K562 (cell line): ENCODE results near the gene CHRND. TPM values are rescaled to one million over a fixed set of nuclear protein-coding genes. Genes with fewer than 3 reads are reported as not detected.

Experiments used
- ATAC-seq: fragments of 200-7000 bp; cut with Tn5 transposase; 3 replicates; pipeline ENCODE4 v1.9.1; 2020; ENCODE audit warnings: moderate library complexity
- BruUV-seq: library from RNA; stranded (reverse); fragments of 400-500 nt; replicated peaks from 2 replicates; lab custom pipeline; 2021; lab: Mats Ljungman, UMichigan
- CTCF ChIA-PET: fragments of 300-600 bp; formaldehyde crosslinking; extraction: SDS; loops from one replicate; lab custom pipeline; 2021; ENCODE audit warnings: low intra/inter-chr PET ratio; lab: Yijun Ruan, JAX
- POLR2A ChIA-PET: fragments of 300-600, 350-650 bp; sonication (Branson Sonifier 250); formaldehyde crosslinking; extraction: SDS; loops from one replicate; lab custom pipeline; 2021; ENCODE audit warnings: antibody characterized with exemption, inconsistent platforms; lab: Yijun Ruan, JAX
- DNase-seq, 4 experiments: peaks; one replicate each; pipeline versions ENCODE4 v3.0.0 to v3.0.0-alpha.2; 2011 to 2018; ENCODE audit warnings: low spot score in 3 of 4, mixed read lengths in 3 of 4; ENCODE audit errors: extremely low read depth in 1 of 4
- FAIRE-seq: peaks from 2 replicates; lab custom pipeline; 2011; peaks lifted over from hg19 to GRCh38; lab: Jason Lieb, UNC
- H2AFZ ChIP-seq: 2 replicates; pipeline ENCODE4 v1.6.0; 2011; ENCODE audit warnings: low read depth, low read length, control low read depth, inconsistent platforms
- H3K27ac ChIP-seq: fragments of 200-600 bp; 3 replicates; pipeline ENCODE4 v1.8.0; 2011; ENCODE audit warnings: low read depth, mild to moderate bottlenecking, control low read depth, inconsistent platforms, low read length, moderate library complexity, mixed read lengths; ENCODE audit errors: extremely low read depth
- H3K27me3 ChIP-seq, 2 experiments: fragments of 300-600 bp in 1 of 2; 2 replicates in 1 of 2; 3 replicates in 1 of 2; pipeline versions ENCODE4 v1.6.0 to v1.8.0; 2011; ENCODE audit warnings: inconsistent platforms in 2 of 2, low read length in 2 of 2, mild to moderate bottlenecking in 1 of 2, mixed read lengths in 1 of 2, moderate library complexity in 1 of 2; ENCODE audit not compliant: control insufficient read depth in 2 of 2, insufficient read depth in 2 of 2
- H3K36me3 ChIP-seq: fragments of 300-600 bp; 3 replicates; pipeline ENCODE4 v1.8.0; 2011; ENCODE audit warnings: mild to moderate bottlenecking, low read length, inconsistent platforms; ENCODE audit not compliant: control insufficient read depth, insufficient read depth
- H3K4me1 ChIP-seq, 2 experiments: fragments of 200-600 bp in 1 of 2; replicated peaks in 1 of 2; 2 replicates in 1 of 2; 3 replicates in 1 of 2; pipeline versions ENCODE4 v1.5.1 to v1.8.0; 2011; ENCODE audit warnings: inconsistent platforms in 2 of 2, low read length in 2 of 2, mild to moderate bottlenecking in 1 of 2, mixed read lengths in 1 of 2, moderate library complexity in 1 of 2; ENCODE audit not compliant: control insufficient read depth in 2 of 2, insufficient read depth in 2 of 2
- H3K4me2 ChIP-seq: 2 replicates; pipeline ENCODE4 v1.6.1; 2011; ENCODE audit warnings: low read length, control low read depth, inconsistent platforms, mixed read lengths; ENCODE audit not compliant: insufficient read depth
- H3K4me3 ChIP-seq: fragments of 200-600 bp; sonication (generic), shearing (Covaris generic); 2 replicates; pipeline ENCODE4 v1.5.1; 2016; ENCODE audit warnings: control low read depth, inconsistent platforms
- H3K79me2 ChIP-seq: fragments of 200-600 bp; 3 replicates; pipeline ENCODE4 v1.8.0; 2011; ENCODE audit warnings: low read length, inconsistent platforms; ENCODE audit not compliant: control insufficient read depth, insufficient read depth
- H3K9ac ChIP-seq, 2 experiments: 2 replicates each; pipeline versions ENCODE4 v1.6.0 to v1.6.1; 2011; ENCODE audit warnings: low read depth in 2 of 2, low read length in 2 of 2, control low read depth in 1 of 2, inconsistent platforms in 1 of 2, mild to moderate bottlenecking in 1 of 2, mixed read lengths in 1 of 2; ENCODE audit not compliant: insufficient read depth in 1 of 2
- H3K9me1 ChIP-seq: one replicate; pipeline ENCODE4 v1.6.0; 2011; ENCODE audit warnings: inconsistent platforms, mild to moderate bottlenecking, low read length, moderate library complexity; ENCODE audit not compliant: control insufficient read depth, insufficient read depth
- H3K9me3 ChIP-seq: replicated peaks from 2 replicates; pipeline ENCODE4 v1.5.1; 2011; ENCODE audit warnings: low read depth, low read length, inconsistent platforms; ENCODE audit not compliant: control insufficient read depth, insufficient read depth
- H4K20me1 ChIP-seq: replicated peaks from 2 replicates; pipeline ENCODE4 v1.6.1; 2011; ENCODE audit warnings: low read length, inconsistent platforms, mixed read lengths; ENCODE audit not compliant: control insufficient read depth, insufficient read depth
- ELF4 ChIP-seq: fragments of 450-650 bp; formaldehyde crosslinking; IDR thresholded peaks from 2 replicates; pipeline ENCODE4 v1.4.0; 2022; ENCODE audit warnings: missing genetic modification characterization
- KLF1 ChIP-seq: fragments of 450-650 bp; IDR thresholded peaks from 2 replicates; pipeline ENCODE4 v1.6.1; 2016; ENCODE audit warnings: missing genetic modification characterization, missing compliant biosample characterization
- KLF13 ChIP-seq: fragments of 450-650 bp; IDR thresholded peaks from 2 replicates; pipeline ENCODE4 v1.6.1; 2016; ENCODE audit warnings: missing genetic modification characterization, low read depth, mild to moderate bottlenecking, missing compliant biosample characterization, moderate library complexity, borderline replicate concordance
- MAFK ChIP-seq: IDR thresholded peaks from 2 replicates; pipeline ENCODE4 v1.6.1; 2011; ENCODE audit warnings: low read length, improper control_type of control experiment
- MXI1 ChIP-seq: IDR thresholded peaks from 2 replicates; pipeline ENCODE4 v1.6.1; 2011; ENCODE audit warnings: low read depth, mild to moderate bottlenecking, improper control_type of control experiment, low read length
- PHTF2 ChIP-seq: fragments of 250-450 bp; sonication (Bioruptor Pico); IDR thresholded peaks from 2 replicates; pipeline ENCODE4 v1.5.0; 2021; ENCODE audit warnings: mild to moderate bottlenecking
- PTBP1 ChIP-seq: fragments of 200-400 bp; formaldehyde crosslinking; IDR thresholded peaks from 2 replicates; pipeline ENCODE4 v1.6.1; 2017; ENCODE audit warnings: low read depth, low read length
- PTRF ChIP-seq: fragments of 450-650 bp; IDR thresholded peaks from 2 replicates; pipeline ENCODE4 v1.6.1; 2016; ENCODE audit warnings: mild to moderate bottlenecking, missing genetic modification characterization, missing compliant biosample characterization
- RCOR1 ChIP-seq, 2 experiments: IDR thresholded peaks; 2 replicates each; pipeline ENCODE4 v1.6.1; 2012; ENCODE audit warnings: low read depth in 2 of 2, low read length in 2 of 2, borderline replicate concordance in 1 of 2, improper control_type of control experiment in 1 of 2
- RFX1 ChIP-seq: fragments of 450-650 bp; IDR thresholded peaks from 2 replicates; pipeline ENCODE4 v1.6.1; 2016; ENCODE audit warnings: mild to moderate bottlenecking, moderate library complexity
- SIN3A ChIP-seq, 2 experiments: fragments of 150-350 bp in 1 of 2; IDR thresholded peaks; 2 replicates each; pipeline ENCODE4 v1.6.1; 2011 to 2016; ENCODE audit warnings: borderline replicate concordance in 2 of 2, low read depth in 2 of 2, low read length in 2 of 2, mild to moderate bottlenecking in 2 of 2, moderate library complexity in 2 of 2; ENCODE audit not compliant: control insufficient read depth in 1 of 2
- SOX6 ChIP-seq: fragments of 450-650 bp; IDR thresholded peaks from 2 replicates; pipeline ENCODE4 v1.6.1; 2014; ENCODE audit warnings: mild to moderate bottlenecking
- ZNF3 ChIP-seq: fragments of 250-450 bp; sonication (Bioruptor Pico); IDR thresholded peaks from 2 replicates; pipeline ENCODE4 v1.5.0; 2021; ENCODE audit warnings: mild to moderate bottlenecking, moderate library complexity
- ZNF561 ChIP-seq: fragments of 450-650 bp; formaldehyde crosslinking; conservative IDR thresholded peaks from 2 replicates; pipeline ENCODE4 v1.4.0; 2020; ENCODE audit warnings: mild to moderate bottlenecking, moderate library complexity
- WGBS: fragments of 100-300 bp; shearing (Covaris generic); methylation state at CpG from one replicate; pipeline ENCODE4 v1.1.6; 2016; ENCODE audit warnings: low coverage, mixed read lengths; ENCODE audit not compliant: insufficient coverage; ENCODE audit errors: missing lambda C conversion rate; 5-methylcytosine and 5-hydroxymethylcytosine counted together
- in situ Hi-C: fragments of 300-500 bp; cut with MboI; formaldehyde crosslinking; loops from 4 replicates; pipeline ENCODE4 v1.15.0; 2018; ENCODE audit warnings: inconsistent platforms, mixed read lengths
- intact Hi-C: fragments of 100-400 bp; cut with micrococcal nuclease; formaldehyde crosslinking; loops from 2 replicates; pipeline ENCODE4 v1.14.2; 2022
- polyA plus RNA-seq, 8 experiments: library from polyadenylated mRNA; depleted of rRNA in 4 of 8; stranded (reverse) in 5 of 8; unstranded in 3 of 8; fragments of >200 nt; fragmentation: Nextera tagmentation in 2 of 8; fragmentation: Illumina TruSeq in 1 of 8; extraction: Ambion mirVana in 2 of 8; extraction: Trizol in 1 of 8; gene quantifications; 2 replicates each; pipeline versions ENCODE4 v1.2.1 to v1.2.3, GENCODE V29; 2011 to 2014; ENCODE audit warnings: inconsistent platforms in 1 of 8, missing spikeins in 1 of 8
- total RNA-seq, 7 experiments: library from RNA; depleted of rRNA in 6 of 7; stranded (reverse); fragments of >200 nt in 6 of 7; fragmentation: Illumina TruSeq in 2 of 7; extraction: Trizol in 2 of 7; gene quantifications; 2 replicates each; pipeline versions ENCODE4 v1.2.1 to v1.2.3, GENCODE V29; 2011 to 2021; ENCODE audit warnings: low replicate concordance in 1 of 7
- TF ChIP-seq, protein P1 (sequence below): IDR thresholded peaks from 2 replicates; pipeline ENCODE4 v1.6.1; 2011; ENCODE audit warnings: borderline replicate concordance, low read depth, mild to moderate bottlenecking, moderate library complexity, low read length; ENCODE audit not compliant: insufficient read depth, poor library complexity, severe bottlenecking
- TF ChIP-seq, protein P2 (sequence below): fragments of 250-450 bp; sonication (Bioruptor Pico); IDR thresholded peaks from 2 replicates; pipeline ENCODE4 v1.8.0; 2022; ENCODE audit warnings: inconsistent platforms

CHRND gene
- total and polyA plus RNA-seq, 9 of the 15 experiments (the other 6 are each of a cell fraction or from before 2014, with no cell fraction given): not detected

DNA sequence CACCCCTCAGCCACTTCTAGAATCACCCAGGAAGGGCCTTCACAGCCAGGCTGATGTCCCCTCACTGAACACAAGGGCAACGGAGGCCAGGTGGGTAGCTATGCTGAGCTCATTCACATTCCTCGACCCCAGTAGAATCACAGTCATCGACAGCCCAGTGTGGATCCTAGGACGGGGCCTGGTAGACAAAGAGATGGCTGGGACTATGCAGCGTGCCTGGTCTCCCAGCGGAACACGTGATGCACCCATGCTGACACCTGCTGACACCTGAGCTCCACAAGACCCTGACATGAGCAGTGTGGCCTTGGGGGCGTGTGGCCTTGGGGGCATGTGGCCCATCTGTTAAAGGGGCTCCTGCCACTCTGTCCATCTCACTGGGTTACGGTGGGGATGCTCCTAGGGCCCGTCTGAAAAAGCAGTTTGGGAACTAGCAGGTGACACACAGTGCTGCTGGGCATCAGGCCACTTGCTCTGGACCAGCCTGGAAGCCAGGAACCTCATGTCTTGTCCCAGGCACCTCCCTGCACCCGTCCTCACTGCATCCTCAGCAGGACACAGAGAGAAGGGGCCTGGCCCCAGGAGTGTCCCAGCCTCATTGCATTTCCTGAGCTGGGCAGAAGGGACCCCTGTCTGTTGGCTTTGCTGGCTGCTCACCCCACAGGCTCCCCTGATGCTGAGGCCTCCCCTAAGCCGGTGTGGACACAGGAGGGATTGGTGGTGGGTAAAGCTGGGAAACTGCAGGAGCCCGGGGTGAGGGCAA is 48.0 kb upstream of the CHRND start (continued):
- no peak for TF ChIP-seq MXI1
- TF ChIP-seq, protein P1, sequence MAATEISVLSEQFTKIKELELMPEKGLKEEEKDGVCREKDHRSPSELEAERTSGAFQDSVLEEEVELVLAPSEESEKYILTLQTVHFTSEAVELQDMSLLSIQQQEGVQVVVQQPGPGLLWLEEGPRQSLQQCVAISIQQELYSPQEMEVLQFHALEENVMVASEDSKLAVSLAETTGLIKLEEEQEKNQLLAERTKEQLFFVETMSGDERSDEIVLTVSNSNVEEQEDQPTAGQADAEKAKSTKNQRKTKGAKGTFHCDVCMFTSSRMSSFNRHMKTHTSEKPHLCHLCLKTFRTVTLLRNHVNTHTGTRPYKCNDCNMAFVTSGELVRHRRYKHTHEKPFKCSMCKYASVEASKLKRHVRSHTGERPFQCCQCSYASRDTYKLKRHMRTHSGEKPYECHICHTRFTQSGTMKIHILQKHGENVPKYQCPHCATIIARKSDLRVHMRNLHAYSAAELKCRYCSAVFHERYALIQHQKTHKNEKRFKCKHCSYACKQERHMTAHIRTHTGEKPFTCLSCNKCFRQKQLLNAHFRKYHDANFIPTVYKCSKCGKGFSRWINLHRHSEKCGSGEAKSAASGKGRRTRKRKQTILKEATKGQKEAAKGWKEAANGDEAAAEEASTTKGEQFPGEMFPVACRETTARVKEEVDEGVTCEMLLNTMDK: no peak
- no peak for TF ChIP-seq ZNF3 (CRISPR knock-in tag)
- no peak for TF ChIP-seq PTRF (tag)

DNA sequence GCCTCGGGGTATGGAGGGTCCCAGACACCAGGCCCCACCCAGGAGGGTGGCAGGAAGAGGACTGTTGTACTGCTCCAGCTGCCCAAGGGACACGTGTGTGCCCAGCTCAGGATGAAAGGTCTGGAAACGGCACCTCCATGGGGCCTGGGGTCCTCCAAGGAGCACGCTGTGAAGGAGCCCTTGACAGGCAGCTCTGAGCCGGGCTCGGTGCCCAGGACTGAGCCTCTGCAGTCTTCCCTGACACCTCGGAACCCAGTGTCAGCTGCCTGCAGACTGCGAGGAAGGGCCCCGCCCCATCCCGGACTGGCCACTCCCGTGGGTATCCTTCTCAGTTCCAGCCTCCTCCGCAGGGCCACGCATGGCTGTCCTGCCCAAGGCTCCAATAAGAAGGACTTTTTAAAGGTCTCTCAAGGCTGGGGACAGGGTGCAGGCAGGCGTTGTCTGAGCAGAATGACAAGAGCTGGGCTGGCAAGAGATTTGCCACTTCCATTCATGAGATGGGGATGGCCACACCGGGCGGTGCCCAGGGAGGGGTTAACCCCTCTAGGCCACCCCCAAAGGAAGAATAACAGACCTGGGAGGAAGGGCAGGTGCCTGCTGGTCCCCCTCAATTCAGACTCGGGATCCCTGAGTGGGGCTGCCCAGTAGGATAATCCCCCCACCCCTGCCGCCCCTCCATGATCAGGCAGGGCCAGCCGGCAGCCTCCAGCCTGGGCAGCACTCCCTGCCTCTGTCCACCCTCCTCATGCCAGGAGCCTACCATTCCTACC is 47.2 kb upstream of the CHRND start:
- H3K9me3 ChIP-seq: no peaks in the 10 kb centered on the region
- H3K9me1 ChIP-seq: no peaks in the 10 kb centered on the region
- no peak overlapping the region for H3K4me3 ChIP-seq
- H3K9ac ChIP-seq: no peak overlapping the region
- H3K27me3 ChIP-seq: peaks cover 0 to 27% of the 10 kb centered on the region in 2 experiments; a peak in 3 of 5 replicates
- no peak for FAIRE-seq
- no peak for DNase-seq
- no peaks in the 10 kb centered on the region for H3K36me3 ChIP-seq
- no peak overlapping the region for H3K27ac ChIP-seq
- ChIA-PET POLR2A (interaction anchor here (0.7 kb wide), 1 partner anchor 15 kb away, joined by 3 read pairs; no protein-coding TSS in a partner anchor), CTCF (no interaction called here)
- no peak overlapping the region for H2AFZ ChIP-seq
- no peaks in the 10 kb centered on the region for H3K79me2 ChIP-seq
- H4K20me1 ChIP-seq: no peaks in the 10 kb centered on the region
- 0% methylated on average over 4 of the region's 19 CpGs for WGBS
- BruUV-seq: no TSS peak
- no peak; the same call in 2 of the 3 replicates for ATAC-seq
- no peak overlapping the region for H3K4me2 ChIP-seq
- in situ Hi-C loops: no loop called here
- peaks cover 0 to 3% of the 10 kb centered on the region in 2 experiments; a peak in 1 of 5 replicates for H3K4me1 ChIP-seq
- intact Hi-C loops: no loop called here
- TF ChIP-seq ZNF561 (CRISPR knock-in tag) (no peak), KLF1 (tag) (no peak), ELF4 (CRISPR knock-in tag) (no peak), SIN3A (IDR thresholded peaks at IDR 0.05; ENCODE audit: borderline replicate concordance in 2 of 2, control insufficient read depth in 1 of 2, low read depth in 2 of 2, low read length in 2 of 2) (no peak), PHTF2 (CRISPR knock-in tag) (no peak), SOX6 (no peak), RFX1 (no peak), KLF13 (tag) (no peak), MAFK (no peak), RCOR1 (IDR thresholded peaks at IDR 0.05; ENCODE audit: borderline replicate concordance in 1 of 2, low read depth in 2 of 2, low read length in 2 of 2) (no peak), PTBP1 (no peak)
- TF ChIP-seq, protein P2, sequence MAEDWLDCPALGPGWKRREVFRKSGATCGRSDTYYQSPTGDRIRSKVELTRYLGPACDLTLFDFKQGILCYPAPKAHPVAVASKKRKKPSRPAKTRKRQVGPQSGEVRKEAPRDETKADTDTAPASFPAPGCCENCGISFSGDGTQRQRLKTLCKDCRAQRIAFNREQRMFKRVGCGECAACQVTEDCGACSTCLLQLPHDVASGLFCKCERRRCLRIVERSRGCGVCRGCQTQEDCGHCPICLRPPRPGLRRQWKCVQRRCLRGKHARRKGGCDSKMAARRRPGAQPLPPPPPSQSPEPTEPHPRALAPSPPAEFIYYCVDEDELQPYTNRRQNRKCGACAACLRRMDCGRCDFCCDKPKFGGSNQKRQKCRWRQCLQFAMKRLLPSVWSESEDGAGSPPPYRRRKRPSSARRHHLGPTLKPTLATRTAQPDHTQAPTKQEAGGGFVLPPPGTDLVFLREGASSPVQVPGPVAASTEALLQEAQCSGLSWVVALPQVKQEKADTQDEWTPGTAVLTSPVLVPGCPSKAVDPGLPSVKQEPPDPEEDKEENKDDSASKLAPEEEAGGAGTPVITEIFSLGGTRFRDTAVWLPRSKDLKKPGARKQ (CRISPR knock-in tag): no peak
